ENCODE data around the gene DDTL. TPM values are rescaled to one million over a fixed set of nuclear protein-coding genes. Genes with fewer than 3 reads are reported as not detected.
"Not testable (repeated sequence)": the region's sequence is repeated elsewhere in the genome, so short reads cannot be mapped to it uniquely, and the experiment has no call there.

Gene DDTL
- total and polyA plus RNA-seq, 2 donors (not counting 1 experiment from before 2014, with no cell fraction given) = 4.1 TPM; not detected in 1

DNA sequence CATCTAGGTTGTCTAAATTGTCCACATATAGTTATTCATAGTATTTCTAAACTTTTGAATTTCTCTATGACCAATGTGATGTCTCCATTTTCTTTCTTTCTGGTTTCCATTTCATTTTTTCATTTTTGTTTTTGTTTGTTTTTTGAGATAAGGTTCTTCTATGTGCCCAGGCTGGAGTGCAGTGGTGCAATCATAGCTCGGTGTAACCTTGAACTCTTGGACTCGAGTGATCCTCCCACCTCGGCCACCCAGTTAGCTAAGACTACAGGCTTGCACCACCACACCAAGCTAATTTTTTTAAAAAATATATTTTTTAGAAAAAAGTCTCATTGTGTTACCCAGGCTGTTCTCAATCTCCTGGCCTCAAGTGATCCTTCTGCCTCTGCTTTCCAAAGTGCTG is 30.4 kb downstream of the DDTL start:
- Histone ChIP-seq H3K9ac (ENCODE audit: low read length) (no peak overlapping the region), H3K4me2 (replicated peaks; ENCODE audit: low read depth, low read length, poor library complexity, severe bottlenecking) (no peak overlapping the region), H3K9me3 (ENCODE audit: control extremely low read depth in 1 of 3, control insufficient read depth in 2 of 3, insufficient read depth in 1 of 3, low read length in 2 of 3) (no peaks in the 10 kb centered on the region), H4K20me1 (ENCODE audit: control insufficient read depth, insufficient read depth, low read length, poor library complexity, severe bottlenecking) (no peaks in the 10 kb centered on the region), H3K27ac (ENCODE audit: low read length in 2 of 2) (no peak overlapping the region), H3K4me1 (ENCODE audit: control insufficient read depth in 2 of 2, insufficient read depth in 2 of 2, low read length in 2 of 2) (no peaks in the 10 kb centered on the region), H3K79me2 (ENCODE audit: control insufficient read depth, insufficient read depth, low read length) (no peaks in the 10 kb centered on the region), H3K27me3 (replicated peaks in 1 of 4; ENCODE audit: control extremely low read depth in 1 of 4, control insufficient read depth in 3 of 4, insufficient read depth in 4 of 4, low read length in 3 of 4) (peaks cover 0 to 9% (median 2%) of the 10 kb centered on the region in 4 experiments), H3K36me3 (replicated peaks in 1 of 2; ENCODE audit: control extremely low read depth in 1 of 2, control insufficient read depth in 1 of 2, extremely low read depth in 1 of 2, insufficient read depth in 2 of 2, low read length in 1 of 2) (no peaks in the 10 kb centered on the region), H2AFZ (ENCODE audit: insufficient read depth, low read depth, low read length, poor library complexity, severe bottlenecking) (no peak overlapping the region), H3K4me3 (ENCODE audit: control extremely low read depth in 1 of 5, extremely low read depth in 1 of 5, insufficient read depth in 1 of 5, low read depth in 2 of 5, low read length in 4 of 5) (no peak overlapping the region)
- Mint-ChIP-seq H3K27ac (no peak overlapping the region), H3K4me1 (peaks cover 4% of the 10 kb centered on the region), H3K27me3 (peaks cover 4% of the 10 kb centered on the region), H3K9me3 (ENCODE audit: insufficient read depth) (no peaks in the 10 kb centered on the region), H3K4me3 (no peak overlapping the region)
- ATAC-seq (ENCODE audit: low read depth) = no peak
- CTCF ChIA-PET = no interaction called here
- intact Hi-C loops (cut with micrococcal nuclease) = loop anchor here (5.0 kb wide), 1 partner anchor 45 kb away; no protein-coding TSS in a partner anchor
- TF ChIP-seq, protein P1, sequence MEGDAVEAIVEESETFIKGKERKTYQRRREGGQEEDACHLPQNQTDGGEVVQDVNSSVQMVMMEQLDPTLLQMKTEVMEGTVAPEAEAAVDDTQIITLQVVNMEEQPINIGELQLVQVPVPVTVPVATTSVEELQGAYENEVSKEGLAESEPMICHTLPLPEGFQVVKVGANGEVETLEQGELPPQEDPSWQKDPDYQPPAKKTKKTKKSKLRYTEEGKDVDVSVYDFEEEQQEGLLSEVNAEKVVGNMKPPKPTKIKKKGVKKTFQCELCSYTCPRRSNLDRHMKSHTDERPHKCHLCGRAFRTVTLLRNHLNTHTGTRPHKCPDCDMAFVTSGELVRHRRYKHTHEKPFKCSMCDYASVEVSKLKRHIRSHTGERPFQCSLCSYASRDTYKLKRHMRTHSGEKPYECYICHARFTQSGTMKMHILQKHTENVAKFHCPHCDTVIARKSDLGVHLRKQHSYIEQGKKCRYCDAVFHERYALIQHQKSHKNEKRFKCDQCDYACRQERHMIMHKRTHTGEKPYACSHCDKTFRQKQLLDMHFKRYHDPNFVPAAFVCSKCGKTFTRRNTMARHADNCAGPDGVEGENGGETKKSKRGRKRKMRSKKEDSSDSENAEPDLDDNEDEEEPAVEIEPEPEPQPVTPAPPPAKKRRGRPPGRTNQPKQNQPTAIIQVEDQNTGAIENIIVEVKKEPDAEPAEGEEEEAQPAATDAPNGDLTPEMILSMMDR (IDR thresholded peaks at IDR 0.05) = no peak
- TF ChIP-seq EZH2 (IDR thresholded peaks at IDR 0.05; ENCODE audit: borderline replicate concordance, insufficient read depth, low read depth, low read length, poor library complexity, severe bottlenecking) = no peak
- no peak for DNase-seq
- no CpG with 5 or more reads among the region's 3 CpGs for WGBS (ENCODE audit: insufficient coverage)
- POLR2A ChIA-PET = no interaction called here

DNA sequence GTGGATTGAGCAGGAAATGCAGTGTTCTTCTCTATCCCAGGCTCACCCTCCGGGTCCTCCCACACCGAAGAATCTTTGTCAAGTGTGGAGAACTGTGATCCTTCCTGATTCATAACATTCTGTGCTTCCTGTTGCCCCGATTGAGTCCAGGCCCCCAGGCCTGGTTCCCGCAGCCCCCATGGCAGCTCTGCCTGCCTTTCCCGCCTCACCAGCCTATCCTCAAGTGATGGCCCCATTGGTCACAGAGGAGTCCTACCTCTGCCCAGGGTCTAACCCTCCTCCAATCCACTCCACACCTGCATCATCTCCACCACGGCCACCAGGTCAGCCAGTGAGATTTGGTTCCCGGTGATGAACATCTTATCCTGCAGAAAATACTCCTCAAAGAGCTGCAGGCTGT is 33.1 kb downstream of the DDTL start:
- H3K9ac ChIP-seq (ENCODE audit: low read length); H3K27ac Mint-ChIP-seq; H4K20me1 ChIP-seq (ENCODE audit: control insufficient read depth, insufficient read depth, low read length, poor library complexity, severe bottlenecking); H3K4me3 ChIP-seq (ENCODE audit: control extremely low read depth in 1 of 5, extremely low read depth in 1 of 5, insufficient read depth in 1 of 5, low read depth in 2 of 5, low read length in 4 of 5); H3K4me1 Mint-ChIP-seq; ATAC-seq (ENCODE audit: low read depth); H3K27me3 ChIP-seq (replicated peaks in 1 of 4; ENCODE audit: control extremely low read depth in 1 of 4, control insufficient read depth in 3 of 4, insufficient read depth in 4 of 4, low read length in 3 of 4); H2AFZ ChIP-seq (ENCODE audit: insufficient read depth, low read depth, low read length, poor library complexity, severe bottlenecking); CTCF ChIA-PET; H3K9me3 Mint-ChIP-seq (ENCODE audit: insufficient read depth); H3K4me2 ChIP-seq (replicated peaks; ENCODE audit: low read depth, low read length, poor library complexity, severe bottlenecking); H3K36me3 ChIP-seq (replicated peaks in 1 of 2; ENCODE audit: control extremely low read depth in 1 of 2, control insufficient read depth in 1 of 2, extremely low read depth in 1 of 2, insufficient read depth in 2 of 2, low read length in 1 of 2); H3K9me3 ChIP-seq (ENCODE audit: control extremely low read depth in 1 of 3, control insufficient read depth in 2 of 3, insufficient read depth in 1 of 3, low read length in 2 of 3); H3K4me3 Mint-ChIP-seq; H3K79me2 ChIP-seq (ENCODE audit: control insufficient read depth, insufficient read depth, low read length); H3K4me1 ChIP-seq (ENCODE audit: control insufficient read depth in 2 of 2, insufficient read depth in 2 of 2, low read length in 2 of 2); H3K27ac ChIP-seq (ENCODE audit: low read length in 2 of 2); H3K27me3 Mint-ChIP-seq; POLR2A ChIA-PET; DNase-seq: not testable (repeated sequence)
- WGBS (ENCODE audit: insufficient coverage) = 79% methylated on average over 6 of the region's 7 CpGs
- intact Hi-C loops (cut with micrococcal nuclease) = loop anchor here (5.0 kb wide), 1 partner anchor 47 kb away; no protein-coding TSS in a partner anchor
